ENCODE data around the gene KCND1. TPM values are rescaled to one million over a fixed set of nuclear protein-coding genes. Genes with fewer than 3 reads are reported as not detected.

The KCND1 gene
- total and polyA plus RNA-seq, 8 donors, result 2.3 to 5.7 (median 4.5) TPM

DNA sequence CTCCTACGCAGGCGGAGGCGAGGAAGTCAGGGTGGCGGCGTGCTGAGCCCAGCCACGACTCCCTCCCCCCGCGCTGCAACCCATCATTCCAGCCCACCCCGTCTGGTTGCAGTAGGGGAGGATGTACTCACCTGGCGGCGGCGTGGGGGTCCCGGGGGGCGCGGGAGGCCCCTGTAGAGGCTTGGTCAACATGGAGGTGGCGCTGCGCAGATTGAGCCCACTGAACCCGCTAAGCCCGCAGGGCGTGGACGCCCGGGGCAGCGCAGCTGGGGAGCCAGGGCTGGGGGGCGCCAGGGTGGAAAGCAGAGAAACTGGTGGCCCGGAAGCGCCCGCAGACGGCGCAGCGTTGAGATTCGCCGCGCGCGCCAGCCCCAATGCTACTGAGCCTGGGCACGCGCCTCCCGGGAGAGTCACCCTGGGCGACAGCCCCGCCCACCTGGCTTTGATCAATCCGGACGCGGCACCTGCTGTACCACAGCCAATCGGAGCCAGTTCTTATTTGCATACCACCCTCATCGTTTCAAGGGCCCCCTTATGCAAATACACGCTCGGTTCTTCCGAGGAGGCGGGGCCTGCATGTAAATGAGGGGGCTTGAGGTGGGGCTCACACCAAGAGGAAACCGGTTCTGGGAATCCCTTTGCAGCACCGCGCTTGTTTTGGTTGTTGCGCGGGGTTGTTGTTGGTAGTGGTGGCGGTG is 52.9 kb downstream of the KCND1 start, which contains the start of gene PIM2:
Gene PIM2 (minus strand): TSS at position 382 of the 698 bp plus-strand sequence. CDS start 190 bp downstream, at position 192.
- ATAC-seq, result peak; percentile 89
- Histone ChIP-seq H3K36me3 (peaks cover 0 to 30% of the 10 kb centered on the region in 2 donors), H3K27me3 (no peaks in the 10 kb centered on the region), H3K9me3 (no peaks in the 10 kb centered on the region), H3K4me3 (peak within 1 kb of the TSS; percentile 40 to 53), H3K4me1 (peaks cover 3 to 22% of the 10 kb centered on the region in 2 donors), H3K27ac (peak within 1 kb of the TSS; percentile 60 to 88)
- intact Hi-C loops (cut with DNase I), result no loop called here
- DNase-seq, result peak; percentile 63 to 93 (median 91)
- TF ChIP-seq, protein P1, sequence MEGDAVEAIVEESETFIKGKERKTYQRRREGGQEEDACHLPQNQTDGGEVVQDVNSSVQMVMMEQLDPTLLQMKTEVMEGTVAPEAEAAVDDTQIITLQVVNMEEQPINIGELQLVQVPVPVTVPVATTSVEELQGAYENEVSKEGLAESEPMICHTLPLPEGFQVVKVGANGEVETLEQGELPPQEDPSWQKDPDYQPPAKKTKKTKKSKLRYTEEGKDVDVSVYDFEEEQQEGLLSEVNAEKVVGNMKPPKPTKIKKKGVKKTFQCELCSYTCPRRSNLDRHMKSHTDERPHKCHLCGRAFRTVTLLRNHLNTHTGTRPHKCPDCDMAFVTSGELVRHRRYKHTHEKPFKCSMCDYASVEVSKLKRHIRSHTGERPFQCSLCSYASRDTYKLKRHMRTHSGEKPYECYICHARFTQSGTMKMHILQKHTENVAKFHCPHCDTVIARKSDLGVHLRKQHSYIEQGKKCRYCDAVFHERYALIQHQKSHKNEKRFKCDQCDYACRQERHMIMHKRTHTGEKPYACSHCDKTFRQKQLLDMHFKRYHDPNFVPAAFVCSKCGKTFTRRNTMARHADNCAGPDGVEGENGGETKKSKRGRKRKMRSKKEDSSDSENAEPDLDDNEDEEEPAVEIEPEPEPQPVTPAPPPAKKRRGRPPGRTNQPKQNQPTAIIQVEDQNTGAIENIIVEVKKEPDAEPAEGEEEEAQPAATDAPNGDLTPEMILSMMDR (IDR thresholded peaks at IDR 0.05), result no peak

DNA sequence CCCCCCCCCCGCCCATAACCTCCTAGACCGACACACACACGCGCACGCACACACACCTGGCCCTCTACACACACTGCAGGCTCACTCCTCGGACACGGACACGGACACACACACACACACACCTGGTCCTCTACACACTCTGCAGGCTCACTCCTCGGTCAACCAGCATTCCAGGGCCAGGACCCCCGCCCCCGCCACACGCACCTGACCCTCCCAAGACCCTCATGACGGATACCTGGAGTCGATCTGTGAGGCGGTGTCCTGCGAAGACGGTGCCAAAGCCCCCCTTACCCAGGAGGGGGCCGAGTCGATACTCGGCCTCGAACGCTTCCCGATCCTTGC is 53.4 kb downstream of the KCND1 start:
- Histone ChIP-seq H3K27ac (peak overlapping the region; percentile 60 to 88), H3K4me3 (peak overlapping the region; percentile 40 to 53), H3K9me3 (no peaks in the 10 kb centered on the region), H3K27me3 (no peaks in the 10 kb centered on the region), H3K4me1 (peaks cover 3 to 22% of the 10 kb centered on the region in 2 donors), H3K36me3 (peaks cover 0 to 30% of the 10 kb centered on the region in 2 donors)
- TF ChIP-seq, protein P1 (IDR thresholded peaks at IDR 0.05), result no peak
- DNase-seq (no peak), ATAC-seq (no peak)
- intact Hi-C loops (cut with DNase I), result no loop called here

- H3K27me3 ChIP-seq, result no peaks in the 10 kb centered on the region
- no peaks in the 10 kb centered on the region for H3K9me3 ChIP-seq
- H3K4me3 ChIP-seq, result peak overlapping the region in 1 of 2 donors; percentile 53
- H3K27ac ChIP-seq, result peak overlapping the region in 1 of 2 donors; percentile 88
- TF ChIP-seq, protein P1 (IDR thresholded peaks at IDR 0.05), result peak; percentile 90 to 96
- intact Hi-C loops (cut with DNase I), result no loop called here
- ATAC-seq, result peak; percentile 74
- DNase-seq, result peak; percentile 78 to 93 (median 90)
- H3K4me1 ChIP-seq, result peaks cover 3 to 22% of the 10 kb centered on the region in 2 donors
- peaks cover 0 to 21% of the 10 kb centered on the region in 2 donors for H3K36me3 ChIP-seq
These were observed 54.3 kb downstream of the KCND1 start for GRCh38 chrX:48917139-48918001.

DNA sequence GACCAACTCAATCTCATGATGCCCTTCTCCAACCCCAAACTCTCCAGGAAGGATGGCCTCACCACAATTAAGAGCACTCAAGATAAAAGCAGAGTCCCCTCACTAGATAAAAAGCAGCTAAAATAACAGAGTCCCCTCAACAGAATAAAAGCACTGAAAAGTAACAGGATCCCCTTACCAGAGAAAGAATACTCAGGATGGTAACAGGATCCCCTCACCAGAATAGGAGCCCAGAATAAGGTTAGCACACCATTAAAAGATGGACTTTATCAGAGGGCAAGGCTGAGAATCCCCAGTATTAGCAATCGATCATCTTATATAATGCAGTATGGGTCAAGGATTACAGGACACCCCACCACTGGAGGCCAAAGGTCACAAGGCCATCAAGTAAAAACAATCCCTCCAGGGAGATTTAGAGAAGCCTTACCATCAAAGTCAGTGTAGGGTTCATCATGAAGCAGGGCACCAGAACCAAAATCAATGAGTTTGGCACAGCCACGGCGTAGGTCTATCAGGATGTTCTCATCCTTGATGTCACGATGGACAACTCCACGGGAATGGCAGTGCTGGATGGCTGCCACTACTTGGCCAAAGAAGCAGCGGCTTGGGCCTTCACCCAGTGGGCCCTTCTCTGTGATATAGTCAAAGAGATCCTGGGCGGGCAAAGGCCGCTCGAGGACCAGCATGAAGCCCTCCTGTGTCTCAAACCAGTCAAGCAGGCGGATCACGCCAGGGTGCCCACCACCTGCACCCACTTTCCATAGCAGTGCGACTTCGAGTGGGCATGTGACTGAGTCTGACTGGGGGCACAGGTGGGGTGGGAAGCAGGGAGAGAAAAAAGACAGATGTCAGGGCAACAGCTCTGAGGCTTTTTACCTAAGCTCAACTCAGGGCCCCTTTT is 56.8 kb downstream of the KCND1 start:
- intact Hi-C loops (cut with DNase I), result no loop called here
- Histone ChIP-seq H3K9me3 (no peaks in the 10 kb centered on the region), H3K4me1 (peaks cover 3 to 18% of the 10 kb centered on the region in 2 donors), H3K27me3 (no peaks in the 10 kb centered on the region), H3K27ac (no peak overlapping the region), H3K36me3 (peaks cover 0 to 19% of the 10 kb centered on the region in 2 donors), H3K4me3 (no peak overlapping the region)
- TF ChIP-seq, protein P1 (IDR thresholded peaks at IDR 0.05), result no peak
- ATAC-seq (no peak), DNase-seq (no peak)

Measured in left lung (tissue), 10 donors.